Superior temporal gyrus (tissue), 1 donor: Measurements from ENCODE around the gene CDHR3.

ENCODE experiments used
- DNase-seq: peaks from one replicate; pipeline ENCODE4 v3.0.0-alpha.2; 2016; ENCODE audit errors: extremely low spot score

CDHR3 gene

GRCh38 chr7:106023369-106024322, 60.6 kb downstream of the CDHR3 start:
- DNase-seq, result peak; percentile 24

GRCh38 chr7:106026101-106026500, 63.0 kb downstream of the CDHR3 start:
- no peak for DNase-seq

- DNase-seq, result no peak
These were observed 66.4 kb downstream of the CDHR3 start for GRCh38 chr7:106029451-106029850.

GRCh38 chr7:106029941-106030340, 66.9 kb downstream of the CDHR3 start:
- DNase-seq, result no peak

- peak; percentile 77 for DNase-seq
These were observed 68.4 kb downstream of the CDHR3 start for GRCh38 chr7:106031300-106032035.

GRCh38 chr7:106032295-106032694, 69.2 kb downstream of the CDHR3 start:
- DNase-seq, result no peak

- no peak for DNase-seq
These were observed 70.7 kb downstream of the CDHR3 start for GRCh38 chr7:106033735-106034134.

GRCh38 chr7:106034383-106034782, 71.3 kb downstream of the CDHR3 start:
- no peak for DNase-seq

GRCh38 chr7:106035568-106035967, 72.5 kb downstream of the CDHR3 start:
- DNase-seq, result no peak

GRCh38 chr7:106036004-106036403, 72.9 kb downstream of the CDHR3 start:
- no peak for DNase-seq

- DNase-seq, result no peak
These were observed 74.6 kb downstream of the CDHR3 start for GRCh38 chr7:106037489-106038176.

- no peak for DNase-seq
These were observed 75.2 kb downstream of the CDHR3 start for GRCh38 chr7:106038289-106038688.

GRCh38 chr7:106038916-106039315, 75.9 kb downstream of the CDHR3 start:
- no peak for DNase-seq

GRCh38 chr7:106039486-106040060, 76.5 kb downstream of the CDHR3 start:
- DNase-seq, result no peak

GRCh38 chr7:106041140-106041717, 78.2 kb downstream of the CDHR3 start:
- peak; percentile 60 for DNase-seq

- no peak for DNase-seq
These were observed 79.1 kb downstream of the CDHR3 start for GRCh38 chr7:106042196-106042611.

- no peak for DNase-seq
These were observed 82.1 kb downstream of the CDHR3 start for GRCh38 chr7:106045139-106045538.

- DNase-seq, result no peak
These were observed 82.5 kb downstream of the CDHR3 start for GRCh38 chr7:106045586-106045985.

- no peak for DNase-seq
These were observed 84.1 kb downstream of the CDHR3 start for GRCh38 chr7:106047184-106047583.

GRCh38 chr7:106047818-106048705, 85.0 kb downstream of the CDHR3 start:
- no peak for DNase-seq

GRCh38 chr7:106048706-106049020, 85.6 kb downstream of the CDHR3 start:
- DNase-seq, result no peak
